Stomach (tissue), 4 donors: ENCODE data around the gene TMEM131.

ENCODE experiments used
- CTCF ChIP-seq, 7 experiments: fragments of 450-650 bp in 4 of 7; fragments of 200-600 bp in 3 of 7; sonication (generic) in 3 of 7; IDR thresholded peaks; one replicate each; pipeline ENCODE4 v1.5.1; 2016 to 2019; ENCODE audit warnings: antibody characterized with exemption in 7 of 7, control low read depth in 2 of 7, mild to moderate bottlenecking in 1 of 7
- POLR2A ChIP-seq, 4 donors: fragments of 450-650 bp; IDR thresholded peaks; one replicate each; pipeline ENCODE4 v1.6.1; 2016; ENCODE audit warnings: antibody characterized with exemption in 4 of 4, control low read depth in 2 of 4, mild to moderate bottlenecking in 1 of 4, moderate library complexity in 1 of 4

GRCh38 chr2:98039085-98039756 is 43.5 kb upstream of the TMEM131 start:
- TF ChIP-seq CTCF (IDR thresholded peaks at IDR 0.05), result no peak
- TF ChIP-seq POLR2A (IDR thresholded peaks at IDR 0.05), result no peak
